ENCODE measurements around the gene PLOD3.

The PLOD3 gene

GRCh38 chr7:101177644-101178043 lies 39.7 kb downstream of the PLOD3 start:
- Histone ChIP-seq H3K9me3 (ENCODE audit: insufficient read depth, low read length, severe bottlenecking) (no peaks in the 10 kb centered on the region), H3K9ac (ENCODE audit: low read depth, low read length) (no peak overlapping the region), H3K4me2 (ENCODE audit: insufficient read depth, low read length) (no peak overlapping the region), H3K36me3 (ENCODE audit: insufficient read depth, low read length) (no peaks in the 10 kb centered on the region), H3K79me2 (ENCODE audit: insufficient read depth, low read length) (no peaks in the 10 kb centered on the region), H3K4me3 (ENCODE audit: low read depth in 1 of 2, low read length in 2 of 2) (no peak overlapping the region), H3K27me3 (ENCODE audit: insufficient read depth, low read length, poor library complexity) (no peaks in the 10 kb centered on the region), H2AFZ (ENCODE audit: low read depth, low read length) (no peak overlapping the region), H4K20me1 (ENCODE audit: insufficient read depth, low read length) (no peaks in the 10 kb centered on the region; the same call in none of the 2 replicates), H3K4me1 (ENCODE audit: insufficient read depth, low read length) (peaks cover 4% of the 10 kb centered on the region), H3K27ac (ENCODE audit: low read length) (no peak overlapping the region)
- TF ChIP-seq EZH2 (IDR thresholded peaks at IDR 0.05; ENCODE audit: borderline replicate concordance, low read depth, low read length, severe bottlenecking) (no peak), CTCF (IDR thresholded peaks at IDR 0.05; ENCODE audit: borderline replicate concordance, extremely low read depth, low read length, poor library complexity, severe bottlenecking) (no peak)
- ATAC-seq (ENCODE audit: insufficient read depth, low read depth) (no peak), DNase-seq (no peak)

DNA sequence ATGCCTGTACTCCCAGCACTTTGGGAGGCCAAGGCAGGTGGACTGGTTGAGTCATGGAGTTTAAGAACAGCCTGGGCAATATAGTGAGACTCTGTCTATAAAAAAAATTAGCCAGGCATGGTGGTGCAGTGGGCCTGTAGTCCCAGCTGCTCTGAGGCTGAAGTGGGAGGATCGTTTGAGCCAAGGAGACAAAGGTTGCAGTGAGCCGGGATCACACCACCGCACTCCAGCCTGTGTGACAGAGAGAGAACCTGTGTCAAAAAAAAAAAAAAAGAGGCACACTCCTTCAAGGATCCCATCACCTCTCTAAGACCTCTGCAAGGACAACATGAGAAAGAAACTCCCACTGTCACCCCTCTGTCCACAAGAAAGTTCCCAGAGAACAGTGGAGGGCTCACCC lies 41.7 kb downstream of the PLOD3 start:
- TF ChIP-seq EZH2 (IDR thresholded peaks at IDR 0.05; ENCODE audit: borderline replicate concordance, low read depth, low read length, severe bottlenecking) (no peak), CTCF (IDR thresholded peaks at IDR 0.05; ENCODE audit: borderline replicate concordance, extremely low read depth, low read length, poor library complexity, severe bottlenecking) (no peak)
- Histone ChIP-seq H3K4me1 (ENCODE audit: insufficient read depth, low read length) (peaks cover 24% of the 10 kb centered on the region), H3K27ac (ENCODE audit: low read length) (no peak overlapping the region)

GRCh38 chr7:101174322-101174854 lies 43.0 kb downstream of the PLOD3 start:
- Histone ChIP-seq H2AFZ (ENCODE audit: low read depth, low read length) (no peak overlapping the region), H3K4me2 (ENCODE audit: insufficient read depth, low read length) (no peak overlapping the region), H3K9me3 (ENCODE audit: insufficient read depth, low read length, severe bottlenecking) (no peaks in the 10 kb centered on the region), H3K79me2 (ENCODE audit: insufficient read depth, low read length) (no peaks in the 10 kb centered on the region), H3K27me3 (ENCODE audit: insufficient read depth, low read length, poor library complexity) (peaks cover 4% of the 10 kb centered on the region), H3K4me3 (ENCODE audit: low read depth in 1 of 2, low read length in 2 of 2) (no peak overlapping the region), H3K36me3 (ENCODE audit: insufficient read depth, low read length) (no peaks in the 10 kb centered on the region), H3K27ac (ENCODE audit: low read length) (no peak overlapping the region), H4K20me1 (ENCODE audit: insufficient read depth, low read length) (peaks cover 27% of the 10 kb centered on the region), H3K9ac (ENCODE audit: low read depth, low read length) (no peak overlapping the region), H3K4me1 (ENCODE audit: insufficient read depth, low read length) (peaks cover 36% of the 10 kb centered on the region)
- ATAC-seq (ENCODE audit: insufficient read depth, low read depth) (no peak), DNase-seq (no peak)
- TF ChIP-seq CTCF (IDR thresholded peaks at IDR 0.05; ENCODE audit: borderline replicate concordance, extremely low read depth, low read length, poor library complexity, severe bottlenecking) (no peak), EZH2 (IDR thresholded peaks at IDR 0.05; ENCODE audit: borderline replicate concordance, low read depth, low read length, severe bottlenecking) (no peak)

More for the DNA sequence above, 41.7 kb downstream of the PLOD3 start:
- peaks cover 18% of the 10 kb centered on the region for H4K20me1 ChIP-seq (ENCODE audit: insufficient read depth, low read length)
- no peak overlapping the region for H2AFZ ChIP-seq (ENCODE audit: low read depth, low read length)
- H3K79me2 ChIP-seq (ENCODE audit: insufficient read depth, low read length), result no peaks in the 10 kb centered on the region
- H3K4me2 ChIP-seq (ENCODE audit: insufficient read depth, low read length), result no peak overlapping the region
- no peaks in the 10 kb centered on the region for H3K27me3 ChIP-seq (ENCODE audit: insufficient read depth, low read length, poor library complexity)
- H3K36me3 ChIP-seq (ENCODE audit: insufficient read depth, low read length), result no peaks in the 10 kb centered on the region
- H3K9me3 ChIP-seq (ENCODE audit: insufficient read depth, low read length, severe bottlenecking), result no peaks in the 10 kb centered on the region
- no peak overlapping the region for H3K9ac ChIP-seq (ENCODE audit: low read depth, low read length)
- DNase-seq (no peak), ATAC-seq (ENCODE audit: insufficient read depth, low read depth) (no peak)
- no peak overlapping the region for H3K4me3 ChIP-seq (ENCODE audit: low read depth in 1 of 2, low read length in 2 of 2)
